GM12873 (cell line): Measurements from ENCODE around the gene KRT28.
A peak's percentile ranks its signal among the peaks of the same experiment; 100 is the strongest.

ENCODE experiments used
- CTCF ChIP-seq: IDR thresholded peaks from 2 replicates; pipeline ENCODE4 v1.5.1; 2012; ENCODE audit warnings: low read depth, mild to moderate bottlenecking, moderate library complexity, low read length, control low read depth; ENCODE audit not compliant: insufficient read depth; ENCODE audit errors: missing control alignments

KRT28 gene

GRCh38 chr17:40794466-40794865 is 5.3 kb downstream of the KRT28 start:
- TF ChIP-seq CTCF: no peak

- TF ChIP-seq CTCF: no peak
Measured at GRCh38 chr17:40793832-40794231, 5.9 kb downstream of the KRT28 start.

- peak; percentile 50 for TF ChIP-seq CTCF
Measured at GRCh38 chr17:40791787-40792436, 7.8 kb downstream of the KRT28 start.

GRCh38 chr17:40791111-40791510 is 8.6 kb downstream of the KRT28 start:
- TF ChIP-seq CTCF: no peak

- no peak for TF ChIP-seq CTCF
Measured at GRCh38 chr17:40782450-40782849, 17.3 kb downstream of the KRT28 start, which contains the start of gene KRT27. TSS of gene KRT27 (minus strand) at chr17:40782550. CDS start at chr17:40782493, 57 bp downstream.

- TF ChIP-seq CTCF: no peak
Measured at GRCh38 chr17:40779181-40779909, 20.4 kb downstream of the KRT28 start.

GRCh38 chr17:40778461-40778860 is 21.3 kb downstream of the KRT28 start:
- TF ChIP-seq CTCF: no peak
